ENCODE results near the gene TEX26. TPM values are rescaled to one million over a fixed set of nuclear protein-coding genes. Genes with fewer than 3 reads are reported as not detected.

TEX26 gene
- total RNA-seq, 4 donors from 2014 or later = not detected

DNA sequence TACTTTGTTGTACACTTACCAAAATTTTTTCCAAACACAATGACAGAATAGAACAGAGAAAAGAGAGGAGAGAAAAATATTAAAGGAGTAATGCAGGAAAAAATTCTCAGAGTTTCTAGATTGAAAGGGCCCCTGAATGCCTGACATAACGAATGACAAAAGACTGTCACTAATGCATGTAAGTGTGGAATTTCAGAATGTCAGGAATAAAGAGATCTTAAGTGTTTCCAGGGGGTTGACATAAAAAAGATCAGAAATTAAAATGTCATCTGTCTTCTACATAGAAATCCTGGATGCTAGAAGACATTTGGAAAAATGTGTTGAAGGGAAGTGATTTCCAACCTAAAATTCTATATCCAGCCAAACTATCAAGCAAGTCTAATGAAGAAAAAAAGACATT, 27.2 kb downstream of the TEX26 start:
- DNase-seq = no peak
- H3K27me3 ChIP-seq = no peaks in the 10 kb centered on the region
- no peak overlapping the region for H3K4me3 ChIP-seq
- no peaks in the 10 kb centered on the region for H3K36me3 ChIP-seq
- intact Hi-C loops (cut with DNase I) = no loop called here
- H3K27ac ChIP-seq = no peak overlapping the region
- WGBS, 2 donors = 47 to 54% methylated on average over 1 of the region's 1 CpG
- peaks cover 0 to 9% (median 5%) of the 10 kb centered on the region in 3 donors for H3K4me1 ChIP-seq
- TF ChIP-seq POLR2A (IDR thresholded peaks at IDR 0.05) = no peak
- TF ChIP-seq, protein P1, sequence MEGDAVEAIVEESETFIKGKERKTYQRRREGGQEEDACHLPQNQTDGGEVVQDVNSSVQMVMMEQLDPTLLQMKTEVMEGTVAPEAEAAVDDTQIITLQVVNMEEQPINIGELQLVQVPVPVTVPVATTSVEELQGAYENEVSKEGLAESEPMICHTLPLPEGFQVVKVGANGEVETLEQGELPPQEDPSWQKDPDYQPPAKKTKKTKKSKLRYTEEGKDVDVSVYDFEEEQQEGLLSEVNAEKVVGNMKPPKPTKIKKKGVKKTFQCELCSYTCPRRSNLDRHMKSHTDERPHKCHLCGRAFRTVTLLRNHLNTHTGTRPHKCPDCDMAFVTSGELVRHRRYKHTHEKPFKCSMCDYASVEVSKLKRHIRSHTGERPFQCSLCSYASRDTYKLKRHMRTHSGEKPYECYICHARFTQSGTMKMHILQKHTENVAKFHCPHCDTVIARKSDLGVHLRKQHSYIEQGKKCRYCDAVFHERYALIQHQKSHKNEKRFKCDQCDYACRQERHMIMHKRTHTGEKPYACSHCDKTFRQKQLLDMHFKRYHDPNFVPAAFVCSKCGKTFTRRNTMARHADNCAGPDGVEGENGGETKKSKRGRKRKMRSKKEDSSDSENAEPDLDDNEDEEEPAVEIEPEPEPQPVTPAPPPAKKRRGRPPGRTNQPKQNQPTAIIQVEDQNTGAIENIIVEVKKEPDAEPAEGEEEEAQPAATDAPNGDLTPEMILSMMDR (IDR thresholded peaks at IDR 0.05) = no peak
- H3K9me3 ChIP-seq = peaks cover 0 to 9% (median 0%) of the 10 kb centered on the region in 3 donors

DNA sequence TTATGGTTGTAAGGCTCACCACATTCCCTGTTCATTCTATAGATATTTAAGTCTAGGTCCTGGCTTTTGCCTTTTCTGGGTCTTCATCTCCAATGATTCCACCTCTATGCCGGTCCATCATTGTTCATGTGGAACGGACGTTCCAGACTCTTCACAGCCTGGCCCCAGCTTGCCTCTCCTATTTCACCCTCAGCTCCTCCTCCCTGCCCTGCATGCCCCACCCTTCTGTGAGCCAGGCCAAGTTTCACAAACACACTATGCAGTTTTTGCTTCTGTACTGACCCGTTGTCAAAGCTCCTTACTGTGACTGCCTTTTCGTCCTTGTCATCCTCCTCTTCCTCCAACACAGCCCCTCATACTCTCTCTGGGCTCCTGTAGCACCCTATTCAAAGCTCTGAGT, 31.3 kb downstream of the TEX26 start:
- H3K4me1 ChIP-seq = peaks cover 0 to 9% (median 5%) of the 10 kb centered on the region in 3 donors
- no peak for DNase-seq
- 18 to 26% methylated on average over 5 of the region's 5 CpGs for WGBS, 2 donors

DNA sequence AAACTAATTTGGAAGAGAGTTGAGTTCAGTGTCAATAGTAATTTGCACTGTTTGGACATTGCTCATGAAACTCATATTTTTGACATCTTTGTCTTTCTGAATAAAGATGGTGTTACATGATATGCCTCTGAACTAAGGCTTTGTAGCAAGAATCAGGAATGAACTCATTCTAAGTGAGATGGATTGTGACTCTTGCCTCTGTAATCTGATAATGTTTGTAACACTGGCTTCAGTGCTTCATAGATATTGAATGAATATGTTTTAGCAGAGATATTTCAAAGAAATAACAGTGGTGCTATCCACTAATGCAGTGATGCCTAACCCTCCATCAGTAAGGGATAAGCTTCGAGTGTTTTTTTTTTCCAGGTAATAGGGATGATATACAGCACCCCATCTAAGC, 32.9 kb downstream of the TEX26 start:
- 86 to 92% methylated on average over 1 of the region's 1 CpG for WGBS, 2 donors
- Histone ChIP-seq H3K27ac (no peak overlapping the region), H3K4me1 (peaks cover 0 to 9% (median 5%) of the 10 kb centered on the region in 3 donors), H3K27me3 (no peaks in the 10 kb centered on the region), H3K36me3 (no peaks in the 10 kb centered on the region), H3K4me3 (no peak overlapping the region), H3K9me3 (peaks cover 0 to under 1% (median 0%) of the 10 kb centered on the region in 3 donors)
- DNase-seq = no peak
- intact Hi-C loops (cut with DNase I) = no loop called here
- TF ChIP-seq, protein P1 (IDR thresholded peaks at IDR 0.05) = no peak
- TF ChIP-seq POLR2A (IDR thresholded peaks at IDR 0.05) = no peak

More for the DNA sequence above, 31.3 kb downstream of the TEX26 start:
- Histone ChIP-seq H3K27ac (no peak overlapping the region), H3K27me3 (no peaks in the 10 kb centered on the region), H3K9me3 (peaks cover 0 to 9% (median 0%) of the 10 kb centered on the region in 3 donors), H3K36me3 (no peaks in the 10 kb centered on the region), H3K4me3 (no peak overlapping the region)
- no peak for TF ChIP-seq POLR2A (IDR thresholded peaks at IDR 0.05)
- TF ChIP-seq, protein P1 (IDR thresholded peaks at IDR 0.05) = no peak
- intact Hi-C loops (cut with DNase I) = no loop called here

DNA sequence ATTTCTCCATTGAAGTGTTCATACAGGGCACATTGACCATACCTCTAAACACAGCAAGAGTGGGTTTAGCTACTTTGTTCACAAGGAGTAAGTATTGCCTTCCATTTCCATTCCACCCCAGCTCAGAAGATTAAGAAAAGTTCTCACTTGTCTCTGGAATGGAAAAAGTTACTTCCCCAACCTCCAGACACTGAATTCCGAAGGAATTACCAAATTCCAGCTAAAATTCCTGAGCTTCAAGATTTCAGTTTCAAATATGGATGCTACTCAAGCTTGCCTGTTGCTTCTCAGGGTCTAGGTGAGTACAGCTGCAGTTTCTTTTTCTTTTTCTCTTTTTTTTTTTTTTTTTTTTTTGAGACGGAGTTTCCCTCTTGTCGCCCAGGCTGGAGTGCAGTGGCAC, 33.6 kb downstream of the TEX26 start:
- DNase-seq = no peak
- 75 to 90% methylated on average over 2 to 3 of the region's 3 CpGs for WGBS, 2 donors
- Histone ChIP-seq H3K27me3 (no peaks in the 10 kb centered on the region), H3K27ac (no peak overlapping the region), H3K36me3 (no peaks in the 10 kb centered on the region), H3K4me1 (peaks cover 0 to 9% (median 5%) of the 10 kb centered on the region in 3 donors), H3K4me3 (no peak overlapping the region), H3K9me3 (no peaks in the 10 kb centered on the region)
- intact Hi-C loops (cut with DNase I) = no loop called here
- TF ChIP-seq, protein P1 (IDR thresholded peaks at IDR 0.05) = no peak
- no peak for TF ChIP-seq POLR2A (IDR thresholded peaks at IDR 0.05)

DNA sequence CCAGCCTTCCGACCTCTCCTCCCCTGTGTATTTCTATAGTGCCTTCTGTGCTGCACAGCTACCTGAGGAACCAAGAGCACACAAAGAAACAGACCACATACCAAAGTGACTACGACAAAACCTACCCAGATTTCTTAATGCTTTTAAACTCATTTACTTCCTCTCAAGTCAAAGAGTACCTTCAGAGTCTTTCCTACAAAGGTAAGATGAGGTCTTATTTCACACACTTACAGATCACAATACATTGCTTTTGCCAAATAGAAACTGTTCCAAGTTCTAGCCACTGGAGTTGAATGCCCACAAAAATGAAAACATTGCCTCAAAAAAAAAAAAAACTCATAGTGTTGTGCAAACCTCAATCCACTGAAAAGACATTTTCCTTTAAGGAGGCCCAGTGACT, 36.4 kb downstream of the TEX26 start:
- intact Hi-C loops (cut with DNase I) = no loop called here
- Histone ChIP-seq H3K9me3 (no peaks in the 10 kb centered on the region), H3K4me1 (peaks cover 0 to 14% (median 2%) of the 10 kb centered on the region in 3 donors), H3K27ac (no peak overlapping the region), H3K36me3 (no peaks in the 10 kb centered on the region), H3K4me3 (no peak overlapping the region), H3K27me3 (no peaks in the 10 kb centered on the region)
- no peak for DNase-seq
- TF ChIP-seq, protein P1 (IDR thresholded peaks at IDR 0.05) = no peak
- TF ChIP-seq POLR2A (IDR thresholded peaks at IDR 0.05) = no peak
- 59 to 68% methylated on average over 2 of the region's 2 CpGs for WGBS, 2 donors
